ENCODE measurements around the gene ZYX.

- TF ChIP-seq, protein P1, sequence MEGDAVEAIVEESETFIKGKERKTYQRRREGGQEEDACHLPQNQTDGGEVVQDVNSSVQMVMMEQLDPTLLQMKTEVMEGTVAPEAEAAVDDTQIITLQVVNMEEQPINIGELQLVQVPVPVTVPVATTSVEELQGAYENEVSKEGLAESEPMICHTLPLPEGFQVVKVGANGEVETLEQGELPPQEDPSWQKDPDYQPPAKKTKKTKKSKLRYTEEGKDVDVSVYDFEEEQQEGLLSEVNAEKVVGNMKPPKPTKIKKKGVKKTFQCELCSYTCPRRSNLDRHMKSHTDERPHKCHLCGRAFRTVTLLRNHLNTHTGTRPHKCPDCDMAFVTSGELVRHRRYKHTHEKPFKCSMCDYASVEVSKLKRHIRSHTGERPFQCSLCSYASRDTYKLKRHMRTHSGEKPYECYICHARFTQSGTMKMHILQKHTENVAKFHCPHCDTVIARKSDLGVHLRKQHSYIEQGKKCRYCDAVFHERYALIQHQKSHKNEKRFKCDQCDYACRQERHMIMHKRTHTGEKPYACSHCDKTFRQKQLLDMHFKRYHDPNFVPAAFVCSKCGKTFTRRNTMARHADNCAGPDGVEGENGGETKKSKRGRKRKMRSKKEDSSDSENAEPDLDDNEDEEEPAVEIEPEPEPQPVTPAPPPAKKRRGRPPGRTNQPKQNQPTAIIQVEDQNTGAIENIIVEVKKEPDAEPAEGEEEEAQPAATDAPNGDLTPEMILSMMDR (IDR thresholded peaks at IDR 0.05; ENCODE audit: insufficient read depth, low read length) = no peak
- no peak for TF ChIP-seq POLR2AphosphoS5 (IDR thresholded peaks at IDR 0.05; ENCODE audit: low read depth)
- no peak for TF ChIP-seq GABPA (IDR thresholded peaks at IDR 0.05; ENCODE audit: low read depth)
Measured at GRCh38 chr7:143422033-143422432, 40.9 kb downstream of the ZYX start.
